C4-2B (cell line): ENCODE results near the gene MGRN1.

Source experiments
- ZFX ChIP-seq: fragments of 450-650 bp; IDR thresholded peaks from 2 replicates; pipeline ENCODE4 v1.6.1; 2017
- TF ChIP-seq, protein P1 (sequence below): fragments of 450-650 bp; conservative IDR thresholded peaks from 2 replicates; pipeline ENCODE4 v1.5.1; 2017; ENCODE audit warnings: mild to moderate bottlenecking

DNA sequence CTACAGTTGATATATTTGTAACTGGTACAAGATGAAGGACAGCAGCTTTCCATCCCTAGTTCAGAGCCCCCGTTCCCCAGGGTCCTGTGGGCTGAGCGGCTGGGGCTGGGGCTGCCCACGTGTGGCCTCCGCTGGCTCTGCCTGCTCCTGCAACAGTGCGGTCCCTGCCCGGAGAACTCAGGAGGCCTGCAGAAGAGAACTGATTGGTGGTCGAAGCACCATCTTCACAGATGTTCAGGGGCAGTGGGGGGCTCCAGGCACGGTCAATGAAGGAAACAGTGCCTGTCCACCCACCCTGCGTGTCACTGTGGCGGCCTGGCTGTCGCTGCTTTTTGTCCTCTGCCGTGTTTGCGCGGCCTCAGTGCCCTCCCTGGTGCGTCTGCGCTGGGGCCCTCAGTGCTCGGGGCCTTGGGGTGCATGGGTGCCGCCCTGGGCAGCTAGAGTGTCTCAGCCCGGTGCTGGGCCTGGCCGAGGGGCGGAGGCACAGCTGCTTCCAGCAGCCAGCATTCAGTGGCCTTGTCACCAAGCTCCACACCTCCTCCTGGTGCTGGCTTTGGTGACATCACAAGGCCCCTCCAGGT is 64.6 kb downstream of the MGRN1 start:
- TF ChIP-seq, protein P1, sequence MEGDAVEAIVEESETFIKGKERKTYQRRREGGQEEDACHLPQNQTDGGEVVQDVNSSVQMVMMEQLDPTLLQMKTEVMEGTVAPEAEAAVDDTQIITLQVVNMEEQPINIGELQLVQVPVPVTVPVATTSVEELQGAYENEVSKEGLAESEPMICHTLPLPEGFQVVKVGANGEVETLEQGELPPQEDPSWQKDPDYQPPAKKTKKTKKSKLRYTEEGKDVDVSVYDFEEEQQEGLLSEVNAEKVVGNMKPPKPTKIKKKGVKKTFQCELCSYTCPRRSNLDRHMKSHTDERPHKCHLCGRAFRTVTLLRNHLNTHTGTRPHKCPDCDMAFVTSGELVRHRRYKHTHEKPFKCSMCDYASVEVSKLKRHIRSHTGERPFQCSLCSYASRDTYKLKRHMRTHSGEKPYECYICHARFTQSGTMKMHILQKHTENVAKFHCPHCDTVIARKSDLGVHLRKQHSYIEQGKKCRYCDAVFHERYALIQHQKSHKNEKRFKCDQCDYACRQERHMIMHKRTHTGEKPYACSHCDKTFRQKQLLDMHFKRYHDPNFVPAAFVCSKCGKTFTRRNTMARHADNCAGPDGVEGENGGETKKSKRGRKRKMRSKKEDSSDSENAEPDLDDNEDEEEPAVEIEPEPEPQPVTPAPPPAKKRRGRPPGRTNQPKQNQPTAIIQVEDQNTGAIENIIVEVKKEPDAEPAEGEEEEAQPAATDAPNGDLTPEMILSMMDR: no peak
- TF ChIP-seq ZFX: no peak
